ENCODE measurements around the gene TAF10. TPM values are rescaled to one million over a fixed set of nuclear protein-coding genes. Genes with fewer than 3 reads are reported as not detected.

Gene TAF10
- total and polyA plus RNA-seq, 3 experiments from 2014 or later, result 173 to 336 (median 175) TPM

- Mint-ChIP-seq H3K27me3 (peaks cover 0 to 2% of the 10 kb centered on the region in 2 donors), H3K4me1 (peaks cover 0 to 3% (median 2%) of the 10 kb centered on the region in 3 donors), H3K27ac (no peak overlapping the region), H3K4me3 (no peak overlapping the region), H3K9me3 (no peaks in the 10 kb centered on the region), H3K36me3 (no peaks in the 10 kb centered on the region)
- CTCF ChIA-PET, result interaction anchor here (1.4 kb wide), 1 partner anchor 8 kb away, joined by 3 read pairs; no protein-coding TSS in a partner anchor
- Histone ChIP-seq H3K4me3 (ENCODE audit: low read length) (peak overlapping the region; percentile 40), H3K27me3 (ENCODE audit: insufficient read depth, low read length, poor library complexity, severe bottlenecking) (no peaks in the 10 kb centered on the region), H3K4me1 (ENCODE audit: insufficient read depth, low read length) (peaks cover 27% of the 10 kb centered on the region), H3K27ac (ENCODE audit: low read depth, low read length) (no peak overlapping the region), H3K9me3 (ENCODE audit: low read length) (no peaks in the 10 kb centered on the region), H3K36me3 (ENCODE audit: insufficient read depth, low read length) (no peaks in the 10 kb centered on the region)
- POLR2A ChIA-PET, result interaction anchor here (1.4 kb wide), 1 partner anchor 44 kb away, joined by 3 read pairs; no protein-coding TSS in a partner anchor
- peak in 3 of 5 donors; percentile 8 to 64 (median 41) for DNase-seq
These were observed 43.2 kb upstream of the TAF10 start for GRCh38 chr11:6655020-6655789.

DNA sequence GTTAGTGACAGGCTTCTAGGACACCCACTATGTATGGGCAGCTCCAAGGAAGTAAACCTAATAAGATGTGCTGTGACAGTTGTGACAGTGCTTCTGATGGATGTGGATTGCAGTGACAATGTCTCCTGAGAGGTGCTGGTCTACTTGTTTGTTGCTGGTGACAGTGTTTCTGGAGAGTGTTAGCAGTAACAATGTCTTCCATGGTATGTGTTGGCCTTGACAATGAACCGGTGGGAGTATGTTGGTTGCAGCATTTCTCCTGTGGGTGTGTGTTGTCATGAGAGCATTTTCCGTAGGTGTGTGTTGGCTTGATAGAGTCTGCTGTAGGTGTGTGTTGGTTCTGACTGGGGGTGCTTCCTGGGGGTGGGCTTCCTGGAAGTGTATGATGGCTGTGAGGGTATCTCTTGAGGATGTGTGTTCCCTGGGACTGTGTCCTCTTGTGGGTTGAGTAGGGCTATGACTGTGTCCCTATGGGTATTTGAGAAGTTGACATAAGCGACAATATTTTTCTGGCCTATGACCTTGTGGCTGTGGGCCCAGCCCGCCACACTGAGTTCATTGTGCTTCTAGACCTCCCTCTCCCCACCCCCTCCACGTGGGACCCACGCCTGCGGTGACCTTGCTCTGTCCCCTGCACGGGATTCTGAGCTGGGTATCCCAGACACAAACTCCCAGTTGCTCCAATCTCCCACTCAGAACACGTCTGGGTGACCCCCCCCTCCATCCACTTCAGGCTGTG lies 42.4 kb upstream of the TAF10 start:
- Histone ChIP-seq H3K4me3 (ENCODE audit: low read length) (peak overlapping the region; percentile 40), H3K36me3 (ENCODE audit: insufficient read depth, low read length) (no peaks in the 10 kb centered on the region), H3K4me1 (ENCODE audit: insufficient read depth, low read length) (peaks cover 27% of the 10 kb centered on the region), H3K27ac (ENCODE audit: low read depth, low read length) (no peak overlapping the region), H3K9me3 (ENCODE audit: low read length) (no peaks in the 10 kb centered on the region), H3K27me3 (ENCODE audit: insufficient read depth, low read length, poor library complexity, severe bottlenecking) (no peaks in the 10 kb centered on the region)
- Mint-ChIP-seq H3K27me3 (peaks cover 0 to 2% of the 10 kb centered on the region in 2 donors), H3K4me1 (peaks cover 0 to 3% (median 2%) of the 10 kb centered on the region in 3 donors), H3K4me3 (no peak overlapping the region), H3K36me3 (no peaks in the 10 kb centered on the region), H3K27ac (no peak overlapping the region), H3K9me3 (no peaks in the 10 kb centered on the region)
- peak in 1 of 5 donors; percentile 21 for DNase-seq
- ChIA-PET CTCF (interaction anchor here (1.2 to 2.9 kb wide), 3 partner anchors 13 to 29 kb away, joined by 5 to 8 read pairs (median 7); partner anchors contain the start of gene MRPL17), POLR2A (interaction anchor here (1.1 kb wide), 1 partner anchor 43 kb away, joined by 3 read pairs; the partner anchor contains the start of gene TAF10)

DNA sequence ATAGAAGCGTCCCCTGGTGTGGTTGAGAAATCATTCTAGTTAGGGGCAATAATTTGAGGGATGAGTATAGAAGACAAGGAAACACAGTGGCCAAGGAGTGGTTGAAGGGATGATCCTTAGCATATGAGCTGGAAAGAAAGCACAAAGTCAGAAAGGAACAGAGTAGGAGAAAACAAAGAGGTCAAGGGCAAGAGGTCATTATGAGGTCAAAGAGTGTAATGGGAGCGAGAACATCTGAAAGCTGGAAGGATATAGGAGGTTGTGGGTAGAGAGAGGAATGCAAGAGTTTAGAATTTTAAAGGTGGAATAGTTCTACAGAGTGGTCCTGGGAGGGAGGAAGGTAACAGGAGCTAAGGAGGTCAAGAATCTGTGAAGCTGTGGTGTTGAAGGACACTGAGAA lies 41.6 kb upstream of the TAF10 start:
- DNase-seq, result no peak
- ChIA-PET POLR2A (interaction anchor here (1.1 kb wide), 1 partner anchor 42 kb away, joined by 3 read pairs; the partner anchor contains the start of gene TAF10), CTCF (interaction anchor here (1.2 to 2.9 kb wide), 3 partner anchors 14 to 30 kb away, joined by 5 to 8 read pairs (median 7); partner anchors contain the start of gene MRPL17)
- H3K4me3 Mint-ChIP-seq, result no peak overlapping the region
- Histone ChIP-seq H3K4me3 (ENCODE audit: low read length) (no peak overlapping the region), H3K9me3 (ENCODE audit: low read length) (no peaks in the 10 kb centered on the region), H3K4me1 (ENCODE audit: insufficient read depth, low read length) (peaks cover 33% of the 10 kb centered on the region), H3K27ac (ENCODE audit: low read depth, low read length) (no peak overlapping the region), H3K36me3 (ENCODE audit: insufficient read depth, low read length) (no peaks in the 10 kb centered on the region), H3K27me3 (ENCODE audit: insufficient read depth, low read length, poor library complexity, severe bottlenecking) (no peaks in the 10 kb centered on the region)
- no peaks in the 10 kb centered on the region for H3K36me3 Mint-ChIP-seq
- no peak overlapping the region for H3K27ac Mint-ChIP-seq
- H3K27me3 Mint-ChIP-seq, result peaks cover 0 to 2% of the 10 kb centered on the region in 2 donors
- H3K4me1 Mint-ChIP-seq, result peaks cover 0 to 3% (median 2%) of the 10 kb centered on the region in 3 donors
- no peaks in the 10 kb centered on the region for H3K9me3 Mint-ChIP-seq

GRCh38 chr11:6653097-6653496 lies 41.1 kb upstream of the TAF10 start:
- H3K27me3 Mint-ChIP-seq, result peaks cover 0 to 2% of the 10 kb centered on the region in 2 donors
- no peaks in the 10 kb centered on the region for H3K9me3 Mint-ChIP-seq
- no peak overlapping the region for H3K27ac ChIP-seq (ENCODE audit: low read depth, low read length)
- H3K36me3 Mint-ChIP-seq, result no peaks in the 10 kb centered on the region
- no peak for DNase-seq
- H3K9me3 ChIP-seq (ENCODE audit: low read length), result no peaks in the 10 kb centered on the region
- no peaks in the 10 kb centered on the region for H3K36me3 ChIP-seq (ENCODE audit: insufficient read depth, low read length)
- peaks cover 39% of the 10 kb centered on the region for H3K4me1 ChIP-seq (ENCODE audit: insufficient read depth, low read length)
- H3K4me3 ChIP-seq (ENCODE audit: low read length), result no peak overlapping the region
- no peak overlapping the region for H3K27ac Mint-ChIP-seq
- H3K27me3 ChIP-seq (ENCODE audit: insufficient read depth, low read length, poor library complexity, severe bottlenecking), result no peaks in the 10 kb centered on the region
- H3K4me3 Mint-ChIP-seq, result no peak overlapping the region
- POLR2A ChIA-PET, result no interaction called here
- CTCF ChIA-PET, result interaction anchor here (1.2 to 2.9 kb wide), 3 partner anchors 14 to 30 kb away, joined by 5 to 8 read pairs (median 7); partner anchors contain the start of gene MRPL17
- peaks cover 0 to 3% (median 2%) of the 10 kb centered on the region in 3 donors for H3K4me1 Mint-ChIP-seq

DNA sequence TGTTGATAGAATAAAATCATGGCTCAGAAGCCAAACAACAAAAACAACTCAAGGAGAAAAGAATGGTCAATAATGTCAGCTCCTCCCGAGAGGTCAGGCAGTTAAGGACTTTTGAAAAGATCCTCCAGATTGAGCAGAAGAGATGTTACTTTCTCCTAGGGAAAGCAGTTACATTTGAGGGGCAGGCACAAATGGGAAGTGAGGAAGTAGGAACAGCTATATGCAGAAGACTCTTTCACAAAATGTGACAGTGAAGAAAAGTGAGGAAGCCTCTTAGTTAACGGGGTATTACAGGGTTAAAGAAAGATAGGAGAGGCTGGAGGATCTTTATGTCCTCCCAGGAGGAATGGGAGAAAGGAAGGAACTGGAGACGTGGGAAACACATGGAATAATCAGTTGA lies 40.2 kb upstream of the TAF10 start:
- Mint-ChIP-seq H3K27me3 (peaks cover 0 to 2% of the 10 kb centered on the region in 2 donors), H3K36me3 (no peaks in the 10 kb centered on the region), H3K4me3 (no peak overlapping the region), H3K9me3 (no peaks in the 10 kb centered on the region), H3K4me1 (peaks cover 0 to 3% (median 2%) of the 10 kb centered on the region in 3 donors), H3K27ac (no peak overlapping the region)
- DNase-seq, result no peak
- ChIA-PET POLR2A (no interaction called here), CTCF (interaction anchor here (1.0 to 2.9 kb wide), 3 partner anchors 12 to 31 kb away, joined by 3 to 8 read pairs (median 7); partner anchors contain the start of gene MRPL17)
- H3K4me3 ChIP-seq (ENCODE audit: low read length), result no peak overlapping the region
- H3K36me3 ChIP-seq (ENCODE audit: insufficient read depth, low read length), result no peaks in the 10 kb centered on the region
- peaks cover 48% of the 10 kb centered on the region for H3K4me1 ChIP-seq (ENCODE audit: insufficient read depth, low read length)
- H3K27me3 ChIP-seq (ENCODE audit: insufficient read depth, low read length, poor library complexity, severe bottlenecking), result no peaks in the 10 kb centered on the region
- H3K27ac ChIP-seq (ENCODE audit: low read depth, low read length), result no peak overlapping the region
- H3K9me3 ChIP-seq (ENCODE audit: low read length), result no peaks in the 10 kb centered on the region

DNA sequence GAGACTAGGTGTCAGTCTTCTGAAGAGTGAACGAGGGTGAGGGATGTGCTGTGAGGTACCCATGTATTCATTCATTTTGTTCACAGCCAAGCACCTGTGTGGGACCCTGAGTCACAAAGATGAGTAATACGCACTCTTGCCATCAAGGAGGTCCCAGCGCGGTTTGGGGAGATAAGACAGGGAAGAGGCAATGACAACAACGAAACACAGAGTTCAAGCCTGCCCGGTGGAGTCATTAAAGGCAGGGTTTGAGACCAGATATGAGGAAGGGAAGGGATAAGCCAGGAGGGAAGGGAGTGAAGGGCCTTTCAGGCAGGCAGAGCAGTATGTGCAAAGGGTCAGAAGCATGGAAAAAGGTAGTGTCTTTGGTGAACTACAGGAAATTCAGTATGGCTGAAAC lies 39.0 kb upstream of the TAF10 start:
- no peaks in the 10 kb centered on the region for H3K9me3 Mint-ChIP-seq
- Histone ChIP-seq H3K4me1 (ENCODE audit: insufficient read depth, low read length) (peaks cover 60% of the 10 kb centered on the region), H3K4me3 (ENCODE audit: low read length) (no peak overlapping the region), H3K27me3 (ENCODE audit: insufficient read depth, low read length, poor library complexity, severe bottlenecking) (no peaks in the 10 kb centered on the region), H3K9me3 (ENCODE audit: low read length) (no peaks in the 10 kb centered on the region), H3K27ac (ENCODE audit: low read depth, low read length) (no peak overlapping the region), H3K36me3 (ENCODE audit: insufficient read depth, low read length) (no peaks in the 10 kb centered on the region)
- H3K4me3 Mint-ChIP-seq, result no peak overlapping the region
- no peak overlapping the region for H3K27ac Mint-ChIP-seq
- no peaks in the 10 kb centered on the region for H3K27me3 Mint-ChIP-seq
- no peaks in the 10 kb centered on the region for H3K36me3 Mint-ChIP-seq
- ChIA-PET CTCF (no interaction called here), POLR2A (no interaction called here)
- no peaks in the 10 kb centered on the region for H3K4me1 Mint-ChIP-seq
- DNase-seq, result no peak

GRCh38 chr11:6650104-6650503 lies 38.1 kb upstream of the TAF10 start:
- Mint-ChIP-seq H3K27ac (no peak overlapping the region), H3K4me1 (no peaks in the 10 kb centered on the region), H3K27me3 (peaks cover 0 to 1% of the 10 kb centered on the region in 2 donors), H3K4me3 (no peak overlapping the region), H3K36me3 (no peaks in the 10 kb centered on the region), H3K9me3 (no peaks in the 10 kb centered on the region)
- CTCF ChIA-PET, result interaction anchor here (1.1 to 2.9 kb wide), 3 partner anchors 18 to 33 kb away, joined by 3 to 14 read pairs (median 4); partner anchors contain the start of gene MRPL17
- H3K27ac ChIP-seq (ENCODE audit: low read depth, low read length), result no peak overlapping the region
- H3K9me3 ChIP-seq (ENCODE audit: low read length), result no peaks in the 10 kb centered on the region
- H3K4me1 ChIP-seq (ENCODE audit: insufficient read depth, low read length), result peaks cover 69% of the 10 kb centered on the region
- POLR2A ChIA-PET, result interaction anchor here (0.6 kb wide), 1 partner anchor 950 kb away, joined by 4 read pairs; no protein-coding TSS in a partner anchor
- no peak overlapping the region for H3K4me3 ChIP-seq (ENCODE audit: low read length)
- no peak for DNase-seq
- no peaks in the 10 kb centered on the region for H3K36me3 ChIP-seq (ENCODE audit: insufficient read depth, low read length)
- no peaks in the 10 kb centered on the region for H3K27me3 ChIP-seq (ENCODE audit: insufficient read depth, low read length, poor library complexity, severe bottlenecking)

Measured in CD8-positive, alpha-beta memory T cell (primary cell).